Ishikawa (cell line): ENCODE measurements around the gene ANKRD6.

Experiments
- EP300 ChIP-seq: IDR thresholded peaks from 2 replicates; pipeline ENCODE4 v1.6.1; 2012; ENCODE audit warnings: borderline replicate concordance
- FOXM1 ChIP-seq: IDR thresholded peaks from 2 replicates; pipeline ENCODE4 v1.6.1; 2012; ENCODE audit warnings: low read depth, borderline replicate concordance
- NFIC ChIP-seq: IDR thresholded peaks from 2 replicates; pipeline ENCODE4 v1.6.1; 2012
- TAF1 ChIP-seq: IDR thresholded peaks from 2 replicates; pipeline ENCODE4 v1.6.1; 2012; ENCODE audit warnings: low read depth, mild to moderate bottlenecking
- YY1 ChIP-seq: IDR thresholded peaks from 2 replicates; pipeline ENCODE4 v1.6.1; 2012; ENCODE audit warnings: low read depth
- TF ChIP-seq, protein P1 (sequence below): IDR thresholded peaks from 2 replicates; pipeline ENCODE4 v1.6.1; 2012; ENCODE audit warnings: low read depth, mild to moderate bottlenecking
- TF ChIP-seq, protein P2 (sequence below): IDR thresholded peaks from 2 replicates; pipeline ENCODE4 v1.6.1; 2012
- TF ChIP-seq, protein P3 (sequence below): IDR thresholded peaks from 2 replicates; pipeline ENCODE4 v1.6.1; 2012

DNA sequence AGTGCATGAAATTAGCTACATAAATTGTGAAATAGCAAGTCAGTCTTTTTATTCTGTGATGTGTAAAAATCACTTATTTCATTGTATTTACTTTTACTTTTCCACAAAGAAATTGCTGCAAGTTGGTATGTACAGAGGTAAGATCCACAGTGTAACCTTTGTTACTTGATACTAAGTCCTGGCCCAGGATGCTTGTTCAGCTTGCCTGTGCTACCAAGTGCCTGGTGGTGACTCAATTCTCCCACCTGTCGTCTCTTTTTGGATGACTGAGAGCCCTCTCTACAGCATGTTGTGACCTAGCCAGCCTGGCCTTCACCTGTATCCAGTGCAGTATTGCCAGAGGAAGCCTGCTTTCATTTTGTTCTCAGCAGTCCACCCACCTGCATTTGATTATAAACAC lies 54.9 kb downstream of the ANKRD6 start:
- TF ChIP-seq EP300 (no peak), YY1 (no peak), FOXM1 (no peak), TAF1 (no peak), NFIC (no peak)
- TF ChIP-seq, protein P1, sequence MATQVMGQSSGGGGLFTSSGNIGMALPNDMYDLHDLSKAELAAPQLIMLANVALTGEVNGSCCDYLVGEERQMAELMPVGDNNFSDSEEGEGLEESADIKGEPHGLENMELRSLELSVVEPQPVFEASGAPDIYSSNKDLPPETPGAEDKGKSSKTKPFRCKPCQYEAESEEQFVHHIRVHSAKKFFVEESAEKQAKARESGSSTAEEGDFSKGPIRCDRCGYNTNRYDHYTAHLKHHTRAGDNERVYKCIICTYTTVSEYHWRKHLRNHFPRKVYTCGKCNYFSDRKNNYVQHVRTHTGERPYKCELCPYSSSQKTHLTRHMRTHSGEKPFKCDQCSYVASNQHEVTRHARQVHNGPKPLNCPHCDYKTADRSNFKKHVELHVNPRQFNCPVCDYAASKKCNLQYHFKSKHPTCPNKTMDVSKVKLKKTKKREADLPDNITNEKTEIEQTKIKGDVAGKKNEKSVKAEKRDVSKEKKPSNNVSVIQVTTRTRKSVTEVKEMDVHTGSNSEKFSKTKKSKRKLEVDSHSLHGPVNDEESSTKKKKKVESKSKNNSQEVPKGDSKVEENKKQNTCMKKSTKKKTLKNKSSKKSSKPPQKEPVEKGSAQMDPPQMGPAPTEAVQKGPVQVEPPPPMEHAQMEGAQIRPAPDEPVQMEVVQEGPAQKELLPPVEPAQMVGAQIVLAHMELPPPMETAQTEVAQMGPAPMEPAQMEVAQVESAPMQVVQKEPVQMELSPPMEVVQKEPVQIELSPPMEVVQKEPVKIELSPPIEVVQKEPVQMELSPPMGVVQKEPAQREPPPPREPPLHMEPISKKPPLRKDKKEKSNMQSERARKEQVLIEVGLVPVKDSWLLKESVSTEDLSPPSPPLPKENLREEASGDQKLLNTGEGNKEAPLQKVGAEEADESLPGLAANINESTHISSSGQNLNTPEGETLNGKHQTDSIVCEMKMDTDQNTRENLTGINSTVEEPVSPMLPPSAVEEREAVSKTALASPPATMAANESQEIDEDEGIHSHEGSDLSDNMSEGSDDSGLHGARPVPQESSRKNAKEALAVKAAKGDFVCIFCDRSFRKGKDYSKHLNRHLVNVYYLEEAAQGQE, result no peak
- TF ChIP-seq, protein P2, sequence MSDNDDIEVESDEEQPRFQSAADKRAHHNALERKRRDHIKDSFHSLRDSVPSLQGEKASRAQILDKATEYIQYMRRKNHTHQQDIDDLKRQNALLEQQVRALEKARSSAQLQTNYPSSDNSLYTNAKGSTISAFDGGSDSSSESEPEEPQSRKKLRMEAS, result no peak
- TF ChIP-seq, protein P3, sequence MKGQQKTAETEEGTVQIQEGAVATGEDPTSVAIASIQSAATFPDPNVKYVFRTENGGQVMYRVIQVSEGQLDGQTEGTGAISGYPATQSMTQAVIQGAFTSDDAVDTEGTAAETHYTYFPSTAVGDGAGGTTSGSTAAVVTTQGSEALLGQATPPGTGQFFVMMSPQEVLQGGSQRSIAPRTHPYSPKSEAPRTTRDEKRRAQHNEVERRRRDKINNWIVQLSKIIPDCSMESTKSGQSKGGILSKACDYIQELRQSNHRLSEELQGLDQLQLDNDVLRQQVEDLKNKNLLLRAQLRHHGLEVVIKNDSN, result no peak
